Liver (tissue), 9 donors: ENCODE results near the gene PTGIS. TPM values are rescaled to one million over a fixed set of nuclear protein-coding genes. Genes with fewer than 3 reads are reported as not detected.

Source experiments
- DNase-seq: peaks from one replicate; pipeline ENCODE4 v3.0.0-alpha.2; 2017; ENCODE audit warnings: low spot score
- H3K27ac ChIP-seq, 2 donors: one replicate each; pipeline ENCODE4 v1.7.0; 2013; ENCODE audit warnings: inconsistent platforms in 2 of 2, low read length in 2 of 2, control low read depth in 1 of 2, low read depth in 1 of 2, mild to moderate bottlenecking in 1 of 2
- H3K27me3 ChIP-seq, 4 donors: one replicate each; pipeline versions ENCODE4 v1.6.1 to v1.7.0; 2013; ENCODE audit warnings: low read length in 3 of 4, inconsistent platforms in 1 of 4, mild to moderate bottlenecking in 1 of 4, moderate library complexity in 1 of 4; ENCODE audit not compliant: control insufficient read depth in 4 of 4, insufficient read depth in 4 of 4
- H3K36me3 ChIP-seq, 4 donors: one replicate each; pipeline versions ENCODE4 v1.6.1 to v1.7.0; 2013; ENCODE audit warnings: low read length in 3 of 4, mild to moderate bottlenecking in 3 of 4, low read depth in 1 of 4, moderate library complexity in 1 of 4; ENCODE audit not compliant: control insufficient read depth in 4 of 4, insufficient read depth in 3 of 4
- H3K4me1 ChIP-seq, 4 donors: one replicate each; pipeline versions ENCODE4 v1.6.1 to v1.7.0; 2013; ENCODE audit warnings: low read length in 3 of 4, mild to moderate bottlenecking in 3 of 4, moderate library complexity in 1 of 4; ENCODE audit not compliant: control insufficient read depth in 4 of 4, insufficient read depth in 4 of 4
- H3K4me3 ChIP-seq, 3 donors: one replicate each; pipeline versions ENCODE4 v1.6.1 to v1.7.0; 2013; ENCODE audit warnings: low read length in 3 of 3, control low read depth in 1 of 3, low read depth in 1 of 3, mild to moderate bottlenecking in 1 of 3
- H3K9ac ChIP-seq, 2 donors: one replicate each; pipeline ENCODE4 v1.7.0; 2013; ENCODE audit warnings: low read length in 2 of 2, mild to moderate bottlenecking in 2 of 2, moderate library complexity in 2 of 2, control low read depth in 1 of 2, low read depth in 1 of 2
- H3K9me3 ChIP-seq, 4 donors: one replicate each; pipeline versions ENCODE4 v1.6.1 to v1.7.0; 2013; ENCODE audit warnings: low read length in 3 of 4; ENCODE audit not compliant: control insufficient read depth in 4 of 4
- EGR1 ChIP-seq, 2 donors: IDR thresholded peaks; 2 replicates each; pipeline ENCODE4 v1.6.1; 2016 to 2018; ENCODE audit warnings: antibody characterized with exemption in 2 of 2, low read depth in 2 of 2
- FOXA1 ChIP-seq: IDR thresholded peaks from 2 replicates; pipeline ENCODE4 v1.6.1; 2016; ENCODE audit warnings: antibody characterized with exemption
- FOXA2 ChIP-seq: IDR thresholded peaks from 2 replicates; pipeline ENCODE4 v1.6.1; 2016; ENCODE audit warnings: antibody characterized with exemption
- GABPA ChIP-seq, 2 donors: IDR thresholded peaks in 1 of 2; conservative IDR thresholded peaks in 1 of 2; 2 replicates each; pipeline ENCODE4 v1.6.1; 2016; ENCODE audit warnings: antibody characterized with exemption in 2 of 2, mild to moderate bottlenecking in 1 of 2, moderate library complexity in 1 of 2
- HNF4A ChIP-seq, 2 donors: conservative IDR thresholded peaks; 2 replicates each; pipeline ENCODE4 v1.6.1; 2016; ENCODE audit warnings: antibody characterized with exemption in 2 of 2, mild to moderate bottlenecking in 2 of 2
- HNF4G ChIP-seq: IDR thresholded peaks from 2 replicates; pipeline ENCODE4 v1.6.1; 2016; ENCODE audit warnings: antibody characterized with exemption
- JUND ChIP-seq, 2 donors: IDR thresholded peaks; 2 replicates each; pipeline ENCODE4 v1.6.1; 2016; ENCODE audit warnings: antibody characterized with exemption in 2 of 2
- MAX ChIP-seq: IDR thresholded peaks from 2 replicates; pipeline ENCODE4 v1.6.1; 2016; ENCODE audit warnings: antibody characterized with exemption
- NR2F2 ChIP-seq: IDR thresholded peaks from 2 replicates; pipeline ENCODE4 v1.6.1; 2016; ENCODE audit warnings: antibody characterized with exemption
- RAD21 ChIP-seq, 2 donors: IDR thresholded peaks; 2 replicates each; pipeline ENCODE4 v1.6.1; 2016; ENCODE audit warnings: antibody characterized with exemption in 2 of 2, mild to moderate bottlenecking in 2 of 2
- RXRA ChIP-seq, 2 donors: IDR thresholded peaks; 2 replicates each; pipeline ENCODE4 v1.6.1; 2017 to 2018; ENCODE audit warnings: antibody characterized with exemption in 2 of 2, mild to moderate bottlenecking in 1 of 2
- SP1 ChIP-seq: IDR thresholded peaks from 2 replicates; pipeline ENCODE4 v1.6.1; 2018; ENCODE audit warnings: antibody characterized with exemption, mild to moderate bottlenecking
- TAF1 ChIP-seq: conservative IDR thresholded peaks from 2 replicates; pipeline ENCODE4 v1.6.1; 2016; ENCODE audit warnings: antibody characterized with exemption, mild to moderate bottlenecking
- YY1 ChIP-seq: IDR thresholded peaks from 2 replicates; pipeline ENCODE4 v1.6.1; 2016; ENCODE audit warnings: antibody characterized with exemption, mild to moderate bottlenecking
- WGBS: extraction: QIAGEN DNeasy Blood & Tissue Kit; methylation state at CpG from one replicate; pipeline ENCODE4 v1.1.7; 2013; 5-methylcytosine and 5-hydroxymethylcytosine counted together
- polyA plus RNA-seq, 2 donors: library from polyadenylated mRNA; stranded (reverse) in 1 of 2; unstranded in 1 of 2; fragments of 200-250 nt in 1 of 2; fragments of >200 nt in 1 of 2; fragmentation: Nextera tagmentation in 1 of 2; extraction: Ambion mirVana in 1 of 2; gene quantifications; one replicate each; pipeline versions ENCODE4 v1.2.1 to v1.2.3, GENCODE V29; 2013 to 2015
- total RNA-seq, 2 donors: library from RNA; depleted of rRNA; stranded (reverse); fragments of >200 nt; gene quantifications; one replicate each; pipeline ENCODE4 v1.2.3, GENCODE V29; 2014
- TF ChIP-seq, protein P1 (sequence below): IDR thresholded peaks from 2 replicates; pipeline ENCODE4 v1.6.1; 2016; ENCODE audit warnings: antibody characterized with exemption
- TF ChIP-seq, protein P2 (sequence below): IDR thresholded peaks from 2 replicates; pipeline ENCODE4 v1.6.1; 2016; ENCODE audit warnings: antibody characterized with exemption, mild to moderate bottlenecking
- TF ChIP-seq, protein P3 (sequence below): IDR thresholded peaks from 2 replicates; pipeline ENCODE4 v1.6.1; 2016; ENCODE audit warnings: antibody characterized with exemption
- TF ChIP-seq, protein P4 (sequence below): fragments of 150-350 bp; IDR thresholded peaks from 2 replicates; pipeline ENCODE4 v1.5.1; 2017; ENCODE audit warnings: improper control_type of control experiment, low read depth, low read length; ENCODE audit not compliant: missing input control
- donor health status: healthy.
- donor health status: healthy.
- donor health status: healthy.
- donor health status: healthy.
- donor health status: healthy.

The PTGIS gene
- total and polyA plus RNA-seq, 4 donors = 2.2 to 6.3 (median 3.8) TPM

- H3K9me3 ChIP-seq = no peaks in the 10 kb centered on the region
- H3K4me1 ChIP-seq = peaks cover under 1 to 14% (median 8%) of the 10 kb centered on the region in 4 donors
- H3K36me3 ChIP-seq = no peaks in the 10 kb centered on the region
- H3K27me3 ChIP-seq = no peaks in the 10 kb centered on the region
- TF ChIP-seq, protein P1, sequence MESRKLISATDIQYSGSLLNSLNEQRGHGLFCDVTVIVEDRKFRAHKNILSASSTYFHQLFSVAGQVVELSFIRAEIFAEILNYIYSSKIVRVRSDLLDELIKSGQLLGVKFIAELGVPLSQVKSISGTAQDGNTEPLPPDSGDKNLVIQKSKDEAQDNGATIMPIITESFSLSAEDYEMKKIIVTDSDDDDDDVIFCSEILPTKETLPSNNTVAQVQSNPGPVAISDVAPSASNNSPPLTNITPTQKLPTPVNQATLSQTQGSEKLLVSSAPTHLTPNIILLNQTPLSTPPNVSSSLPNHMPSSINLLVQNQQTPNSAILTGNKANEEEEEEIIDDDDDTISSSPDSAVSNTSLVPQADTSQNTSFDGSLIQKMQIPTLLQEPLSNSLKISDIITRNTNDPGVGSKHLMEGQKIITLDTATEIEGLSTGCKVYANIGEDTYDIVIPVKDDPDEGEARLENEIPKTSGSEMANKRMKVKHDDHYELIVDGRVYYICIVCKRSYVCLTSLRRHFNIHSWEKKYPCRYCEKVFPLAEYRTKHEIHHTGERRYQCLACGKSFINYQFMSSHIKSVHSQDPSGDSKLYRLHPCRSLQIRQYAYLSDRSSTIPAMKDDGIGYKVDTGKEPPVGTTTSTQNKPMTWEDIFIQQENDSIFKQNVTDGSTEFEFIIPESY = no peak
- TF ChIP-seq YY1 (no peak), HNF4A (conservative IDR thresholded peaks at IDR 0.05) (no peak), MAX (no peak), RAD21 (IDR thresholded peaks at IDR 0.05) (no peak), JUND (IDR thresholded peaks at IDR 0.05) (no peak), TAF1 (no peak), FOXA1 (no peak), FOXA2 (no peak), HNF4G (no peak), EGR1 (IDR thresholded peaks at IDR 0.05; ENCODE audit: low read depth in 2 of 2) (no peak), SP1 (no peak), NR2F2 (no peak), RXRA (IDR thresholded peaks at IDR 0.05) (no peak), GABPA (IDR thresholded peaks at IDR 0.05 in 1 of 2, conservative IDR thresholded peaks at IDR 0.05 in 1 of 2) (no peak)
- TF ChIP-seq, protein P2, sequence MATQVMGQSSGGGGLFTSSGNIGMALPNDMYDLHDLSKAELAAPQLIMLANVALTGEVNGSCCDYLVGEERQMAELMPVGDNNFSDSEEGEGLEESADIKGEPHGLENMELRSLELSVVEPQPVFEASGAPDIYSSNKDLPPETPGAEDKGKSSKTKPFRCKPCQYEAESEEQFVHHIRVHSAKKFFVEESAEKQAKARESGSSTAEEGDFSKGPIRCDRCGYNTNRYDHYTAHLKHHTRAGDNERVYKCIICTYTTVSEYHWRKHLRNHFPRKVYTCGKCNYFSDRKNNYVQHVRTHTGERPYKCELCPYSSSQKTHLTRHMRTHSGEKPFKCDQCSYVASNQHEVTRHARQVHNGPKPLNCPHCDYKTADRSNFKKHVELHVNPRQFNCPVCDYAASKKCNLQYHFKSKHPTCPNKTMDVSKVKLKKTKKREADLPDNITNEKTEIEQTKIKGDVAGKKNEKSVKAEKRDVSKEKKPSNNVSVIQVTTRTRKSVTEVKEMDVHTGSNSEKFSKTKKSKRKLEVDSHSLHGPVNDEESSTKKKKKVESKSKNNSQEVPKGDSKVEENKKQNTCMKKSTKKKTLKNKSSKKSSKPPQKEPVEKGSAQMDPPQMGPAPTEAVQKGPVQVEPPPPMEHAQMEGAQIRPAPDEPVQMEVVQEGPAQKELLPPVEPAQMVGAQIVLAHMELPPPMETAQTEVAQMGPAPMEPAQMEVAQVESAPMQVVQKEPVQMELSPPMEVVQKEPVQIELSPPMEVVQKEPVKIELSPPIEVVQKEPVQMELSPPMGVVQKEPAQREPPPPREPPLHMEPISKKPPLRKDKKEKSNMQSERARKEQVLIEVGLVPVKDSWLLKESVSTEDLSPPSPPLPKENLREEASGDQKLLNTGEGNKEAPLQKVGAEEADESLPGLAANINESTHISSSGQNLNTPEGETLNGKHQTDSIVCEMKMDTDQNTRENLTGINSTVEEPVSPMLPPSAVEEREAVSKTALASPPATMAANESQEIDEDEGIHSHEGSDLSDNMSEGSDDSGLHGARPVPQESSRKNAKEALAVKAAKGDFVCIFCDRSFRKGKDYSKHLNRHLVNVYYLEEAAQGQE = no peak
- TF ChIP-seq, protein P3, sequence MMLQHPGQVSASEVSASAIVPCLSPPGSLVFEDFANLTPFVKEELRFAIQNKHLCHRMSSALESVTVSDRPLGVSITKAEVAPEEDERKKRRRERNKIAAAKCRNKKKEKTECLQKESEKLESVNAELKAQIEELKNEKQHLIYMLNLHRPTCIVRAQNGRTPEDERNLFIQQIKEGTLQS = no peak
- TF ChIP-seq, protein P4, sequence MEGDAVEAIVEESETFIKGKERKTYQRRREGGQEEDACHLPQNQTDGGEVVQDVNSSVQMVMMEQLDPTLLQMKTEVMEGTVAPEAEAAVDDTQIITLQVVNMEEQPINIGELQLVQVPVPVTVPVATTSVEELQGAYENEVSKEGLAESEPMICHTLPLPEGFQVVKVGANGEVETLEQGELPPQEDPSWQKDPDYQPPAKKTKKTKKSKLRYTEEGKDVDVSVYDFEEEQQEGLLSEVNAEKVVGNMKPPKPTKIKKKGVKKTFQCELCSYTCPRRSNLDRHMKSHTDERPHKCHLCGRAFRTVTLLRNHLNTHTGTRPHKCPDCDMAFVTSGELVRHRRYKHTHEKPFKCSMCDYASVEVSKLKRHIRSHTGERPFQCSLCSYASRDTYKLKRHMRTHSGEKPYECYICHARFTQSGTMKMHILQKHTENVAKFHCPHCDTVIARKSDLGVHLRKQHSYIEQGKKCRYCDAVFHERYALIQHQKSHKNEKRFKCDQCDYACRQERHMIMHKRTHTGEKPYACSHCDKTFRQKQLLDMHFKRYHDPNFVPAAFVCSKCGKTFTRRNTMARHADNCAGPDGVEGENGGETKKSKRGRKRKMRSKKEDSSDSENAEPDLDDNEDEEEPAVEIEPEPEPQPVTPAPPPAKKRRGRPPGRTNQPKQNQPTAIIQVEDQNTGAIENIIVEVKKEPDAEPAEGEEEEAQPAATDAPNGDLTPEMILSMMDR = no peak
- 68% methylated on average over 1 of the region's 1 CpG for WGBS
- H3K9ac ChIP-seq = no peak overlapping the region
- H3K4me3 ChIP-seq = no peak overlapping the region
- DNase-seq = no peak
- no peak overlapping the region for H3K27ac ChIP-seq
These were observed 110.5 kb downstream of the PTGIS start for GRCh38 chr20:49457444-49457843.
